ENCODE results near the gene RASL10B.
A peak's percentile ranks its signal among the peaks of the same experiment; 100 is the strongest.

Gene RASL10B

GRCh38 chr17:35730400-35731005 lies 936 bp upstream of the RASL10B start:
- H3K4me3 ChIP-seq, result no peak overlapping the region
- TF ChIP-seq CTCF (IDR thresholded peaks at IDR 0.05), result no peak
- H3K36me3 ChIP-seq, result peaks cover 4 to 18% (median 13%) of the 10 kb centered on the region in 3 donors
- intact Hi-C loops (cut with DNase I; ENCODE audit: low total_unique reads), result loop anchor here (5.0 kb wide), 1 partner anchor 118 kb away; no protein-coding TSS in a partner anchor
- no peaks in the 10 kb centered on the region for H3K27me3 ChIP-seq
- H3K4me1 ChIP-seq, result peaks cover 0 to 44% (median 29%) of the 10 kb centered on the region in 4 donors
- no peaks in the 10 kb centered on the region for H3K9me3 ChIP-seq
- H3K27ac ChIP-seq, result no peak overlapping the region
- no peak for DNase-seq

- Histone ChIP-seq H3K27ac (peak overlapping the region; percentile 22 to 68), H3K4me1 (peaks cover 0 to 28% (median 17%) of the 10 kb centered on the region in 4 donors), H3K4me3 (peak overlapping the region; percentile 64 to 78), H3K9me3 (no peaks in the 10 kb centered on the region), H3K36me3 (peaks cover 0 to 7% (median 6%) of the 10 kb centered on the region in 3 donors), H3K27me3 (no peaks in the 10 kb centered on the region)
- intact Hi-C loops (cut with DNase I; ENCODE audit: low total_unique reads), result loop anchor here (5.0 kb wide), 1 partner anchor 120 kb away; no protein-coding TSS in a partner anchor
- no peak for TF ChIP-seq CTCF (IDR thresholded peaks at IDR 0.05)
- no peak for DNase-seq
Observed at GRCh38 chr17:35731917-35732805, 722 bp downstream of the RASL10B start.

GRCh38 chr17:35732806-35733136 lies 1.3 kb downstream of the RASL10B start:
- no peaks in the 10 kb centered on the region for H3K27me3 ChIP-seq
- no peak for DNase-seq
- H3K9me3 ChIP-seq, result no peaks in the 10 kb centered on the region
- no peak for TF ChIP-seq CTCF (IDR thresholded peaks at IDR 0.05)
- H3K4me3 ChIP-seq, result no peak overlapping the region
- H3K4me1 ChIP-seq, result peaks cover 0 to 25% (median 17%) of the 10 kb centered on the region in 4 donors
- H3K27ac ChIP-seq, result no peak overlapping the region
- H3K36me3 ChIP-seq, result peaks cover 0 to 2% (median under 1%) of the 10 kb centered on the region in 3 donors
- intact Hi-C loops (cut with DNase I; ENCODE audit: low total_unique reads), result loop anchor here (5.0 kb wide), 1 partner anchor 120 kb away; no protein-coding TSS in a partner anchor

GRCh38 chr17:35733366-35733765 lies 1.9 kb downstream of the RASL10B start:
- no peak for TF ChIP-seq CTCF (IDR thresholded peaks at IDR 0.05)
- no peak overlapping the region for H3K27ac ChIP-seq
- intact Hi-C loops (cut with DNase I; ENCODE audit: low total_unique reads), result loop anchor here (5.0 kb wide), 1 partner anchor 121 kb away; no protein-coding TSS in a partner anchor
- no peak overlapping the region for H3K4me3 ChIP-seq
- H3K36me3 ChIP-seq, result no peaks in the 10 kb centered on the region
- DNase-seq, result no peak
- no peaks in the 10 kb centered on the region for H3K27me3 ChIP-seq
- no peaks in the 10 kb centered on the region for H3K9me3 ChIP-seq
- H3K4me1 ChIP-seq, result peaks cover 0 to 25% (median 17%) of the 10 kb centered on the region in 4 donors

GRCh38 chr17:35734396-35734795 lies 3.0 kb downstream of the RASL10B start:
- Histone ChIP-seq H3K27me3 (no peaks in the 10 kb centered on the region), H3K27ac (no peak overlapping the region), H3K4me3 (no peak overlapping the region), H3K36me3 (no peaks in the 10 kb centered on the region), H3K4me1 (peaks cover 0 to 25% (median 17%) of the 10 kb centered on the region in 4 donors), H3K9me3 (no peaks in the 10 kb centered on the region)
- no peak for DNase-seq
- intact Hi-C loops (cut with DNase I; ENCODE audit: low total_unique reads), result loop anchor here (5.0 kb wide), 1 partner anchor 122 kb away; no protein-coding TSS in a partner anchor
- no peak for TF ChIP-seq CTCF (IDR thresholded peaks at IDR 0.05)
